ENCODE measurements around the gene SMARCAL1.

Gene SMARCAL1

DNA sequence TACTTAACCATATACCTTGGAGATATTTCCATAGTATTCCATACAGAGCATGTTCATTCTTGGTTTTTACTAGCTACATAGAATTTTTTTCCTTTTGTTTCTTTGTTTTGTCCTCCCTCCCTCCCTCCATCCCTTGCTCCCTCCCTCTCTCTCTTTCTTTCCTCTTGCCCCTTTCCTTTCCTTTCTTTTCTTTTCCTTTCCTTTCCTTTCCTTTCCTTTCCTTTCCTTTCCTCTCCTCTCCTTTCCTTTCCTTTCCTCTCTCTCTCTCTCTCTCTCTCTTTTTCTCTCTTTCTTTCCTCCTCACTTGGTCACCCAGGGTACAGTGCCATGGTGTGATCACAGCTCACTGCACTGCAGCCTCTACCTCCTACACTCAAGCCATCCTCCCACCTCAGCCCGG lies 114.7 kb downstream of the SMARCAL1 start:
- Histone ChIP-seq H2BK120ac (ENCODE audit: low read depth, low read length) (no peak overlapping the region), H3K9ac (ENCODE audit: low read length) (no peak overlapping the region), H3K79me1 (ENCODE audit: low read length) (no peaks in the 10 kb centered on the region), H3K27me3 (ENCODE audit: insufficient read depth, low read length, poor library complexity) (no peaks in the 10 kb centered on the region), H3K4me2 (ENCODE audit: low read length) (no peak overlapping the region), H3K4me3 (ENCODE audit: low read length) (no peak overlapping the region), H2BK5ac (ENCODE audit: low read length) (no peak overlapping the region), H3K79me2 (ENCODE audit: control insufficient read depth, insufficient read depth, low read length) (no peaks in the 10 kb centered on the region), H2AK5ac (ENCODE audit: low read length) (no peak overlapping the region), H2BK15ac (replicated peaks; ENCODE audit: low read depth) (no peak overlapping the region), H4K5ac (ENCODE audit: low read length) (no peak overlapping the region), H3K23ac (ENCODE audit: low read length) (no peak overlapping the region), H3K4ac (ENCODE audit: low read depth, low read length) (no peak overlapping the region), H3K56ac (ENCODE audit: low read length) (no peak overlapping the region), H3K4me1 (ENCODE audit: control insufficient read depth, low read depth, low read length) (no peaks in the 10 kb centered on the region), H4K8ac (ENCODE audit: low read depth, low read length) (no peak overlapping the region), H3K27ac (ENCODE audit: low read depth, low read length) (no peak overlapping the region), H3K36me3 (ENCODE audit: control insufficient read depth, insufficient read depth, low read length) (no peaks in the 10 kb centered on the region), H3K18ac (ENCODE audit: low read length) (no peak overlapping the region)
- WGBS (ENCODE audit: extremely low coverage, insufficient coverage, low lambda C conversion rate), result no CpG with 5 or more reads among the region's 1 CpG
- DNase-seq, result no peak

GRCh38 chr2:216527600-216527999 lies 115.3 kb downstream of the SMARCAL1 start:
- Histone ChIP-seq H4K5ac (ENCODE audit: low read length) (no peak overlapping the region), H2BK120ac (ENCODE audit: low read depth, low read length) (no peak overlapping the region), H3K4me3 (ENCODE audit: low read length) (no peak overlapping the region), H3K4me1 (ENCODE audit: control insufficient read depth, low read depth, low read length) (no peaks in the 10 kb centered on the region), H3K56ac (ENCODE audit: low read length) (no peak overlapping the region), H3K79me1 (ENCODE audit: low read length) (no peaks in the 10 kb centered on the region), H3K4me2 (ENCODE audit: low read length) (no peak overlapping the region), H3K9ac (ENCODE audit: low read length) (no peak overlapping the region), H2BK15ac (replicated peaks; ENCODE audit: low read depth) (no peak overlapping the region), H3K79me2 (ENCODE audit: control insufficient read depth, insufficient read depth, low read length) (no peaks in the 10 kb centered on the region), H3K23ac (ENCODE audit: low read length) (no peak overlapping the region), H3K36me3 (ENCODE audit: control insufficient read depth, insufficient read depth, low read length) (no peaks in the 10 kb centered on the region), H2AK5ac (ENCODE audit: low read length) (no peak overlapping the region), H3K4ac (ENCODE audit: low read depth, low read length) (no peak overlapping the region), H3K18ac (ENCODE audit: low read length) (no peak overlapping the region), H4K8ac (ENCODE audit: low read depth, low read length) (no peak overlapping the region), H2BK5ac (ENCODE audit: low read length) (no peak overlapping the region), H3K27me3 (ENCODE audit: insufficient read depth, low read length, poor library complexity) (no peaks in the 10 kb centered on the region), H3K27ac (ENCODE audit: low read depth, low read length) (no peak overlapping the region)
- WGBS (ENCODE audit: extremely low coverage, insufficient coverage, low lambda C conversion rate), result no CpG with 5 or more reads among the region's 1 CpG
- no peak for DNase-seq

GRCh38 chr2:216532562-216532961 lies 120.3 kb downstream of the SMARCAL1 start:
- Histone ChIP-seq H3K27me3 (ENCODE audit: insufficient read depth, low read length, poor library complexity) (no peaks in the 10 kb centered on the region), H3K79me1 (ENCODE audit: low read length) (no peaks in the 10 kb centered on the region), H3K4ac (ENCODE audit: low read depth, low read length) (no peak overlapping the region), H3K4me3 (ENCODE audit: low read length) (no peak overlapping the region), H3K56ac (ENCODE audit: low read length) (no peak overlapping the region), H2BK120ac (ENCODE audit: low read depth, low read length) (no peak overlapping the region), H3K36me3 (ENCODE audit: control insufficient read depth, insufficient read depth, low read length) (no peaks in the 10 kb centered on the region), H3K23ac (ENCODE audit: low read length) (no peak overlapping the region), H3K18ac (ENCODE audit: low read length) (no peak overlapping the region), H3K79me2 (ENCODE audit: control insufficient read depth, insufficient read depth, low read length) (no peaks in the 10 kb centered on the region), H4K5ac (ENCODE audit: low read length) (no peak overlapping the region), H4K8ac (ENCODE audit: low read depth, low read length) (no peak overlapping the region), H3K4me2 (ENCODE audit: low read length) (no peak overlapping the region), H2BK15ac (replicated peaks; ENCODE audit: low read depth) (no peak overlapping the region), H3K9ac (ENCODE audit: low read length) (no peak overlapping the region), H3K27ac (ENCODE audit: low read depth, low read length) (no peak overlapping the region), H2BK5ac (ENCODE audit: low read length) (no peak overlapping the region), H2AK5ac (ENCODE audit: low read length) (no peak overlapping the region), H3K4me1 (ENCODE audit: control insufficient read depth, low read depth, low read length) (no peaks in the 10 kb centered on the region)
- DNase-seq, result no peak
- no CpG with 5 or more reads among the region's 2 CpGs for WGBS (ENCODE audit: extremely low coverage, insufficient coverage, low lambda C conversion rate)
